Measurements from ENCODE around the gene UCP2. TPM values are rescaled to one million over a fixed set of nuclear protein-coding genes. Genes with fewer than 3 reads are reported as not detected.

Gene UCP2
- total and polyA plus RNA-seq, 2 donors (not counting 3 experiments of a cell fraction or from before 2014, with no cell fraction given): 16.5 to 24.0 TPM

DNA sequence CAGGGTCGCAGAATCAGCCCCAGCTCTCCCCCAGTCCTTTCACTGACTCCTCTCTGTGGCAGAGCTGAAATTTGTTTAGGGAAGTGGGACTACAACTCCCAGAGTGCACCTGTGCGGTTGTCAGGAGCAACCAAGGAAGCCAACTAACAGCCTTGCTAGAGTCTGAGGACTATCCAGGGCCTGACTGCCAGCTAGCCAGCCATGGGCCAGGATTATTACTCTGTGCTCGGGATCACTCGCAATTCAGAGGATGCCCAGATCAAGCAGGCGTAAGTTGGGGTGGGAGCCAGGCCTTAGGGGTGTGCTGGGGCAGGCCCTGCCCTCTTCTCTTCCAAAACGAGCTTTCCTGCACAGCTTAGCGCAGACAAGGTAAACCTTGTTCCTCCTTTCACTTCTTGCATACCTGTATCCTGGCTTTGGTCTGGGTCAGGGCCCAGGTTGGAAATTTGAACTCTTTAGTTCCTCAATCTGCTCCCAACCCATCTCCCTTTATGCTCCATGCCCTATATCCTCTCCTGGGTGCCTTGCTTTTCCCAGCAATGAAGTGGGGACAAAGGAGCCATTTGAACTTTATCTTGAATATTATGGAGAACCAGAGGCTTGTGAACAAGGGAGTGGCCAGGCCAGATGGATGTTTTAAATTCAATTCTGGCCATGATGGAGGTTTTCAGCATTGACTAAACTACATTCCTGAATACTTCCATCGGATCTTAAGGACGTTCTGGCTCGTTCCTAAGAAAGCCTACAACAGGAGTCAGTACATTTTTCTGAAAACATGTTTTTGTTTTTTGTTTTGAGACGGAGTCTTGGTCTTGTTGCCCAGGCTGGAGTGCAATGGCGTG lies 31.6 kb downstream of the UCP2 start, which contains the start of gene DNAJB13:
DNAJB13 (plus strand) TSS at position 158 of the 842 bp plus-strand sequence; CDS start at position 202, 44 bp downstream.
- Histone ChIP-seq H3K36me3 (ENCODE audit: control insufficient read depth in 2 of 2, extremely low read depth in 1 of 2, insufficient read depth in 2 of 2, low read length in 2 of 2) (no peaks in the 10 kb centered on the region), H3K27ac (ENCODE audit: insufficient read depth, low read depth, low read length) (no peak within 1 kb of the TSS), H3K9me3 (replicated peaks; ENCODE audit: control insufficient read depth, insufficient read depth, low read length) (no peaks in the 10 kb centered on the region), H3K4me1 (ENCODE audit: control insufficient read depth, extremely low read depth, insufficient read depth, low read length) (no peaks in the 10 kb centered on the region), H2AFZ (ENCODE audit: low read depth, low read length) (no peak within 1 kb of the TSS), H3K9me1 (replicated peaks; ENCODE audit: control insufficient read depth, extremely low read depth, insufficient read depth, low read length) (no peaks in the 10 kb centered on the region), H3K4me2 (ENCODE audit: insufficient read depth, low read length) (no peak within 1 kb of the TSS), H3K27me3 (ENCODE audit: control insufficient read depth in 2 of 2, insufficient read depth in 2 of 2, low read length in 2 of 2) (no peaks in the 10 kb centered on the region), H3K4me3 (replicated peaks in 1 of 3; ENCODE audit: insufficient read depth in 1 of 3, low read depth in 1 of 3, low read length in 3 of 3) (no peak within 1 kb of the TSS), H3K9ac (replicated peaks; ENCODE audit: extremely low read depth, insufficient read depth, low read length) (no peak within 1 kb of the TSS), H4K20me1 (replicated peaks; ENCODE audit: control insufficient read depth, extremely low read depth, insufficient read depth, low read length) (no peaks in the 10 kb centered on the region), H3K79me2 (ENCODE audit: control insufficient read depth, insufficient read depth, low read length) (no peaks in the 10 kb centered on the region)
- TF ChIP-seq POLR2AphosphoS5 (IDR thresholded peaks at IDR 0.05; ENCODE audit: insufficient read depth, low read depth, low read length) (no peak), MYC (IDR thresholded peaks at IDR 0.05; ENCODE audit: low read depth, low read length) (no peak), GATA2 (IDR thresholded peaks at IDR 0.05; ENCODE audit: insufficient read depth, insufficient read length, low read depth, low read length) (no peak), POLR2A (IDR thresholded peaks at IDR 0.05; ENCODE audit: low read depth, low read length) (no peak), FOS (IDR thresholded peaks at IDR 0.05; ENCODE audit: borderline replicate concordance, insufficient read depth, low read length) (no peak), EZH2 (IDR thresholded peaks at IDR 0.05; ENCODE audit: borderline replicate concordance, low read depth, low read length, severe bottlenecking) (no peak), JUN (IDR thresholded peaks at IDR 0.05; ENCODE audit: borderline replicate concordance, insufficient read depth, insufficient read length, low read depth) (no peak)
- TF ChIP-seq, protein P1, sequence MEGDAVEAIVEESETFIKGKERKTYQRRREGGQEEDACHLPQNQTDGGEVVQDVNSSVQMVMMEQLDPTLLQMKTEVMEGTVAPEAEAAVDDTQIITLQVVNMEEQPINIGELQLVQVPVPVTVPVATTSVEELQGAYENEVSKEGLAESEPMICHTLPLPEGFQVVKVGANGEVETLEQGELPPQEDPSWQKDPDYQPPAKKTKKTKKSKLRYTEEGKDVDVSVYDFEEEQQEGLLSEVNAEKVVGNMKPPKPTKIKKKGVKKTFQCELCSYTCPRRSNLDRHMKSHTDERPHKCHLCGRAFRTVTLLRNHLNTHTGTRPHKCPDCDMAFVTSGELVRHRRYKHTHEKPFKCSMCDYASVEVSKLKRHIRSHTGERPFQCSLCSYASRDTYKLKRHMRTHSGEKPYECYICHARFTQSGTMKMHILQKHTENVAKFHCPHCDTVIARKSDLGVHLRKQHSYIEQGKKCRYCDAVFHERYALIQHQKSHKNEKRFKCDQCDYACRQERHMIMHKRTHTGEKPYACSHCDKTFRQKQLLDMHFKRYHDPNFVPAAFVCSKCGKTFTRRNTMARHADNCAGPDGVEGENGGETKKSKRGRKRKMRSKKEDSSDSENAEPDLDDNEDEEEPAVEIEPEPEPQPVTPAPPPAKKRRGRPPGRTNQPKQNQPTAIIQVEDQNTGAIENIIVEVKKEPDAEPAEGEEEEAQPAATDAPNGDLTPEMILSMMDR (IDR thresholded peaks at IDR 0.05; ENCODE audit: extremely low read depth in 1 of 2, insufficient read depth in 1 of 2, low read depth in 1 of 2, low read length in 2 of 2): no peak
- TF ChIP-seq, protein P2, sequence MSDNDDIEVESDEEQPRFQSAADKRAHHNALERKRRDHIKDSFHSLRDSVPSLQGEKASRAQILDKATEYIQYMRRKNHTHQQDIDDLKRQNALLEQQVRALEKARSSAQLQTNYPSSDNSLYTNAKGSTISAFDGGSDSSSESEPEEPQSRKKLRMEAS (IDR thresholded peaks at IDR 0.05; ENCODE audit: insufficient read depth, insufficient read length): no peak
- peak; percentile 46 for DNase-seq (ENCODE audit: low read depth, low spot score)
- FAIRE-seq: peak; percentile 87
- intact Hi-C loops (cut with micrococcal nuclease): no loop called here
- POLR2A ChIA-PET: no interaction called here
- dilution Hi-C loops (cut with MboI; ENCODE audit: extremely low pct_ligation_motif_present, low sequenced_read_pairs): no loop called here
- CTCF ChIA-PET: no interaction called here
- no TSS peak for BruUV-seq (replicated peaks)
